ENCODE measurements around the gene ZNF764.

ZNF764 gene

GRCh38 chr16:30588651-30589050 is 30.5 kb upstream of the ZNF764 start:
- Histone ChIP-seq H3K27me3 (replicated peaks) (no peaks in the 10 kb centered on the region), H3K36me3 (replicated peaks) (no peaks in the 10 kb centered on the region), H3K27ac (no peak overlapping the region), H3K4me3 (ENCODE audit: low read depth, low read length) (no peak overlapping the region)
- TF ChIP-seq CTCF (IDR thresholded peaks at IDR 0.05; ENCODE audit: low read depth, low read length, missing control alignments), result no peak
- DNase-seq, result no peak
- in situ Hi-C loops (cut with HindIII; ENCODE audit: low pct_ligation_motif_present, low sequenced_read_pairs), result no loop called here

DNA sequence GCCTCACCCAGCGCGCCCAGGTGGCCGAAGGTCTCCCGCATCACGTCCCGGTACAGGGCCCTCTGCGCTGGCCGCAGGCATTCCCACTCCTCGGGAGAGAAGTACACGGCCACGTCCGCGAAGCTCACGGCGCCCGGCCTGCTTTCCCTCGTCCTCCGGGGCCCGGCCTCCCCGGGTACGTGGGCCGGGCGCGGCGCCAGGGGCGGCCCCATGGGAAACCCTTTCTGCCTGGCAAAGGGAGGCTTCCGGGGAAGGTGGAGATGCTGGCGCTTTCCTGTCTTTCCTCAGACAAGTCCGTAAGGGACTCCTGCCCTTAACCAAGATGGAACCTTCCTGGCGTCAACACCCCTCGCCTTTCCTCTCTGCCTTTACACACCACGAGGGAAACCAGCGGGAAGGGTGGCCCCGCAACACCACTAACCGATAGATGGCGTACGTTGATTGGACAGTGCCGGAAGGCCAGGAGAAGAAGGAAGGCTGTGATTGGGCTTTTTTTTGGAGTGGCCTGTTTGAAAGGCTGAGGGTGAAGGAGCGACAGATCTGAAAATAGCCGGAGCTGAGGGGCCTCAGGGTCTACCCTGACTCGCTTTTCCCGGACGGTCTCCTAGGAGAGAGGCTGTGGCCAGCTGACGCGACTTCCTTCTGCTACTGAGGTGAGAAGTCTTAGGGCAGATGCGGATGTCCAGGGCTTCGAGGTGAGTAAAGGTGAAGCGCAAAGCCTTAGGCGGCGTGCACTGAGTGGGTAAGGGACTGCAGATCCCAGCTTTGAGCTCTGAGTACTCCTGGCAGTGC is 27.4 kb upstream of the ZNF764 start, which contains the start of gene ZNF785:
ZNF785 (minus strand) TSS at position 298 of the 792 bp plus-strand sequence; CDS start at position 212, 86 bp downstream.
- TF ChIP-seq CTCF (IDR thresholded peaks at IDR 0.05; ENCODE audit: low read depth, low read length, missing control alignments), result peak; percentile 8
- DNase-seq, result peak; percentile 98
- Histone ChIP-seq H3K36me3 (replicated peaks) (peaks cover 16% of the 10 kb centered on the region), H3K27me3 (replicated peaks) (no peaks in the 10 kb centered on the region), H3K27ac (peak within 1 kb of the TSS; percentile 67), H3K4me3 (ENCODE audit: low read depth, low read length) (peak within 1 kb of the TSS; percentile 84)
- in situ Hi-C loops (cut with HindIII; ENCODE audit: low pct_ligation_motif_present, low sequenced_read_pairs), result no loop called here

GRCh38 chr16:30585022-30585399 is 26.8 kb upstream of the ZNF764 start:
- DNase-seq, result peak; percentile 3
- in situ Hi-C loops (cut with HindIII; ENCODE audit: low pct_ligation_motif_present, low sequenced_read_pairs), result no loop called here
- H3K27me3 ChIP-seq (replicated peaks), result no peaks in the 10 kb centered on the region
- H3K4me3 ChIP-seq (ENCODE audit: low read depth, low read length), result peak overlapping the region; percentile 84
- no peak for TF ChIP-seq CTCF (IDR thresholded peaks at IDR 0.05; ENCODE audit: low read depth, low read length, missing control alignments)
- peak overlapping the region; percentile 67 for H3K27ac ChIP-seq
- peaks cover 16% of the 10 kb centered on the region for H3K36me3 ChIP-seq (replicated peaks)

DNA sequence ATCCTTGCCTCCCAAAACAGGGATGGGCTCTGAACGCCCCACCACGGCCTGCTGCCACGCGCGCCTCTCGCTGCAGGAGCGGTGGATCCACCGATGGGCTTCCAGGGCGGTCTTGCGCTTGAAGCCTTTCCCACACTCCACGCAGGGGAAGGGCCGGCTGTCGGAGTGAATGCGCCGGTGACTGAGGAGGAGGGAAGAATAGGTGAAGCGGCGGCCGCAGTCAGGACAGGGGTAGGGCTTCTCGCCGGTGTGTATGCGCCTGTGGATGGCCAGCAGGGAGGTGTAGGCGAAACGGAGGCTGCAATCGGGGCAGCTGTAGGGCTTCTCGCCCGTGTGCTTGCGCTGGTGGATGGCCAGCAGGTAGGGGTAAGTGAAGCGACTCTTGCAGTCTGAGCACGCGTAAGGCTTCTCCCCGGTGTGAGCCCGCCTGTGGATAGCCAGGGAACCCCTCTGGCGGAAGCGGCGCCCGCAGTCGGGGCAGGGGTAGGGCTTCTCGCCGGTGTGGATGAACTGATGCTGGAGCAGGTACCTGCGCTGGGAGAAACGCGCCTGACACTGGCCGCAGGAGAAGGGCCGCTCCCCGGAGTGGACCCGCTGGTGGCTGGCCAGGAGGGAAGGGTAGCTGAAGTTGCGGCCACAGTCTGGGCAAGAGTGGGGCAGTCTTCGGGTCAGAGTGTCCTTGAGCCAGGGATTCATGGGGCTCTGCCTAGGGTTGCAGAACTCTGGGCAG is 24.6 kb upstream of the ZNF764 start:
- no peak overlapping the region for H3K4me3 ChIP-seq (ENCODE audit: low read depth, low read length)

DNA sequence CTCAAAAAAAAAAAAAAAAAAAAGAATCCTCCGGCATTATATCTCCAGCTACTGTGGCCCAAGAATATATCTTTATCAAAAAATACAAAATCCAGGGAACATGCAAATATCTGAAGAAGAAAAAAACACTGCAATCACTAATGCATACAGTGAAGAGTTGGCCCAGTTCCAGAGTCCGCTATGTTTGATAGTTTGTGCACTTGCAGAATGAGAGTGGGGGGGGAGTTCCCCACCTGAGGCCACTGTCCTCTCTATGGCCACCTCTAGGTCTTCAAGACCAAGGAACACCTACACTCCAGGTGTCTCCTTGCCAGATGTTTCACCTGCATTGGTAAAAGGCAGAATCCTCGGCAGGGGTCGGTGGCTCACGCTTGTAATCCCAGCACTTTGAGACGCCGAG is 23.3 kb upstream of the ZNF764 start:
- TF ChIP-seq CTCF (IDR thresholded peaks at IDR 0.05; ENCODE audit: low read depth, low read length, missing control alignments), result no peak
- no peaks in the 10 kb centered on the region for H3K27me3 ChIP-seq (replicated peaks)
- H3K27ac ChIP-seq, result no peak overlapping the region
- in situ Hi-C loops (cut with HindIII; ENCODE audit: low pct_ligation_motif_present, low sequenced_read_pairs), result no loop called here
- H3K36me3 ChIP-seq (replicated peaks), result peaks cover 19% of the 10 kb centered on the region
- DNase-seq, result no peak
- H3K4me3 ChIP-seq (ENCODE audit: low read depth, low read length), result no peak overlapping the region

More for the DNA sequence above, 24.6 kb upstream of the ZNF764 start:
- H3K36me3 ChIP-seq (replicated peaks), result peaks cover 19% of the 10 kb centered on the region
- H3K27ac ChIP-seq, result no peak overlapping the region
- H3K27me3 ChIP-seq (replicated peaks), result no peaks in the 10 kb centered on the region
- no peak for DNase-seq
- TF ChIP-seq CTCF (IDR thresholded peaks at IDR 0.05; ENCODE audit: low read depth, low read length, missing control alignments), result no peak
- in situ Hi-C loops (cut with HindIII; ENCODE audit: low pct_ligation_motif_present, low sequenced_read_pairs), result no loop called here
